Pancreas (tissue), 10 donors: ENCODE data around the gene GALP. TPM values are rescaled to one million over a fixed set of nuclear protein-coding genes. Genes with fewer than 3 reads are reported as not detected.
"Not testable (repeated sequence)": the region's sequence is repeated elsewhere in the genome, so short reads cannot be mapped to it uniquely, and the experiment has no call there.

Experiments
- ATAC-seq, 4 donors: fragments of 200-7000 bp; cut with Tn5 transposase; one replicate each; pipeline versions ENCODE4 v1.8.0 to v1.9.1; 2020; ENCODE audit warnings: mild to moderate bottlenecking in 4 of 4, moderate library complexity in 4 of 4
- DNase-seq, 6 donors: peaks; one replicate each; pipeline ENCODE4 v3.0.0-alpha.2; 2020
- FAIRE-seq: peaks from 2 replicates; lab custom pipeline; 2012; peaks lifted over from hg19 to GRCh38; lab: Jason Lieb, UNC
- H3K27ac ChIP-seq, 4 donors: fragments of 200-600 bp; sonication (generic); 1 replicate in 3 of 4; 2 replicates in 1 of 4; pipeline versions ENCODE4 v1.5.0 to v1.8.0; 2020
- H3K27me3 ChIP-seq, 4 donors: fragments of 200-600 bp; one replicate each; pipeline ENCODE4 v1.8.0; 2021
- H3K36me3 ChIP-seq, 3 donors: fragments of 200-600 bp; sonication (generic) in 1 of 3; one replicate each; pipeline versions ENCODE4 v1.5.0 to v1.8.0; 2020 to 2021
- H3K4me1 ChIP-seq, 3 donors: fragments of 200-600 bp; one replicate each; pipeline ENCODE4 v1.8.0; 2021
- H3K4me3 ChIP-seq, 4 donors: fragments of 200-600 bp; sonication (generic) in 2 of 4; one replicate each; pipeline versions ENCODE4 v1.5.0 to v1.8.0; 2020 to 2021
- H3K9me3 ChIP-seq, 4 donors: fragments of 200-600 bp; one replicate each; pipeline ENCODE4 v1.8.0; 2021
- WGBS, 2 donors: extraction: QIAGEN DNeasy Blood & Tissue Kit; methylation state at CpG; one replicate each; pipeline ENCODE4 v1.1.7; 2013; 5-methylcytosine and 5-hydroxymethylcytosine counted together
- intact Hi-C, 3 donors: fragments of 100-400 bp; cut with DNase I; formaldehyde crosslinking; loops; one replicate each; pipeline versions ENCODE4 v1.11.1 to v1.14.2; 2022
- polyA plus RNA-seq, 2 donors: library from polyadenylated mRNA; stranded (reverse); fragments of 200-250 nt; gene quantifications; one replicate each; pipeline ENCODE4 v1.2.3, GENCODE V29; 2013
- total RNA-seq, 6 donors: library from RNA; stranded (reverse); fragmentation: NEBNext Ultra II Directional in 4 of 6; extraction: Animal tissue kit (Norgen Biotek cat#: 25700) in 4 of 6; gene quantifications; one replicate each; pipeline versions ENCODE4 v1.2.1 to v1.2.4, GENCODE V29; 2021 to 2023
- TF ChIP-seq, protein P1 (sequence below), 4 donors: fragments of 200-600 bp; sonication (generic) in 3 of 4; IDR thresholded peaks; one replicate each; pipeline versions ENCODE4 v1.5.0 to v1.8.0; 2021; ENCODE audit warnings: antibody characterized with exemption in 4 of 4
- donor health status: healthy with polysubstance abuse.
- donor health status: DM: no; HTN: no; CAD: no; lungs with moderate emphysema.
- donor health status: DM: no; HTN: no; CAD: no.
- donor health status: control.
- donor health status: control.
- donor health status: Bipolar disorder and iron deficiency.
- donor health status: DM: yes; HTN: yes; CAD: no.
- donor health status: DM: no; HTN: no; CAD: no.
- donor health status: DM: no; HTN: no; CAD: no.
- donor health status: DM: yes; HTN: yes; CAD: no.

Gene GALP
- total RNA-seq (not detected), polyA plus RNA-seq (not detected)

DNA sequence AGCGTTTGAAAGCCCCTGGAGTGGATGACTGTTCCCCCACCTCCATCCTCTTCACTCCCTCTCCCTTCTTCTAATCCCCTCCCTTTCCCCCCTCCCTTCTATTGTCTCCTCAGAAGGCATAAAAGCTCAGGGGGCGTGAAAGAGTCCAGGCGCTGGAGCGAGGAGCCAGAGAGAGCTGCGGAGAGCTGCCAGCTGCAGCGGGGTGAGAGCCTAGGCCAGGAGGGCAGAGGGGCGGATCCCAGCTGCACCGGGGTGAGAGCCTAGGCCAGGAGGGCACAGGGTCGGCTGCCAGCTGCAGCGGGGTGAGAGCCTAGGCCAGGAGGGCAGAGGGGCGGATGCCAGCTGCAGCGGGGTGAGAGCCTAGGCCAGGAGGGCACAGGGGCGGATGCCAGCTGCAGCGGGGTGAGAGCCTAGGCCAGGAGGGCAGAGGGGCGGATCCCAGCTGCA lies at the start of gene GALP:
TSS of gene GALP (plus strand) at position 148 of the 447 bp plus-strand sequence. CDS start 1,101 bp downstream, outside the sequence.
- not testable (repeated sequence) for DNase-seq, H3K36me3 ChIP-seq, FAIRE-seq, H3K9me3 ChIP-seq, ATAC-seq, H3K4me1 ChIP-seq, H3K27ac ChIP-seq, H3K4me3 ChIP-seq, H3K27me3 ChIP-seq
- intact Hi-C loops, result loop anchor here in 1 of 3 donors (5.0 kb wide), 1 partner anchor 74 kb away; no protein-coding TSS in a partner anchor
- 41 to 60% methylated on average over 14 to 15 of the region's 15 CpGs for WGBS, 2 donors

GRCh38 chr19:56126983-56127780 lies 48.6 kb upstream of the GALP start:
- no peak for ATAC-seq

GRCh38 chr19:56130006-56130405 lies 45.8 kb upstream of the GALP start:
- 80 to 81% methylated on average over 7 of the region's 7 CpGs for WGBS, 2 donors

More at GRCh38 chr19:56126983-56127780, 48.6 kb upstream of the GALP start:
- Histone ChIP-seq H3K4me1 (peaks cover 0 to 11% (median 4%) of the 10 kb centered on the region in 3 donors), H3K36me3 (no peaks in the 10 kb centered on the region), H3K4me3 (no peak overlapping the region), H3K9me3 (no peaks in the 10 kb centered on the region), H3K27me3 (no peaks in the 10 kb centered on the region), H3K27ac (no peak overlapping the region)
- intact Hi-C loops, result no loop called here
- 92 to 95% methylated on average over 19 of the region's 19 CpGs for WGBS, 2 donors
- DNase-seq (peak in 1 of 6 donors; percentile 3), FAIRE-seq (no peak)
- TF ChIP-seq, protein P1, sequence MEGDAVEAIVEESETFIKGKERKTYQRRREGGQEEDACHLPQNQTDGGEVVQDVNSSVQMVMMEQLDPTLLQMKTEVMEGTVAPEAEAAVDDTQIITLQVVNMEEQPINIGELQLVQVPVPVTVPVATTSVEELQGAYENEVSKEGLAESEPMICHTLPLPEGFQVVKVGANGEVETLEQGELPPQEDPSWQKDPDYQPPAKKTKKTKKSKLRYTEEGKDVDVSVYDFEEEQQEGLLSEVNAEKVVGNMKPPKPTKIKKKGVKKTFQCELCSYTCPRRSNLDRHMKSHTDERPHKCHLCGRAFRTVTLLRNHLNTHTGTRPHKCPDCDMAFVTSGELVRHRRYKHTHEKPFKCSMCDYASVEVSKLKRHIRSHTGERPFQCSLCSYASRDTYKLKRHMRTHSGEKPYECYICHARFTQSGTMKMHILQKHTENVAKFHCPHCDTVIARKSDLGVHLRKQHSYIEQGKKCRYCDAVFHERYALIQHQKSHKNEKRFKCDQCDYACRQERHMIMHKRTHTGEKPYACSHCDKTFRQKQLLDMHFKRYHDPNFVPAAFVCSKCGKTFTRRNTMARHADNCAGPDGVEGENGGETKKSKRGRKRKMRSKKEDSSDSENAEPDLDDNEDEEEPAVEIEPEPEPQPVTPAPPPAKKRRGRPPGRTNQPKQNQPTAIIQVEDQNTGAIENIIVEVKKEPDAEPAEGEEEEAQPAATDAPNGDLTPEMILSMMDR (IDR thresholded peaks at IDR 0.05), result no peak

DNA sequence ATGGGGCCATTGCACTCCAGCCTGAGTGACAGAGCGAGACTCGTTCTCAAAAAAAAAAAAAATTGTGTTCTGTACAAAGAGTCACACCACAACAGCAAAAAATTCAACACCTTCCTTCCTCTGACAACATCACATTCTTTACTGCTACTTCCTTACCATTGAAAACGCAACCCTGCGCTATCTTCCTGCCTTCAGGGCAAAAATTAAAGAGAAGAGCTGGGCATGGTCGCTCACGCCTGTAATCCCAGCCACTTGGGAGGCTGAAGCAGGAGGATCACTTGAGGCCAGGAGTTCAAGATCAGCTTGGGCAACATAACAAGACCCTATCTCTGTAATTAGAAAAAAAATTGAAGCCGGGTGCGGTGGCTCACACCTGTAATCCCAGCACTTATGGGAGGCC lies 44.2 kb upstream of the GALP start:
- WGBS, 2 donors, result 88 to 91% methylated on average over 8 of the region's 8 CpGs
- TF ChIP-seq, protein P1 (IDR thresholded peaks at IDR 0.05), result no peak
- Histone ChIP-seq H3K4me1 (peaks cover 2 to 20% (median 18%) of the 10 kb centered on the region in 3 donors), H3K27me3 (no peaks in the 10 kb centered on the region), H3K4me3 (no peak overlapping the region), H3K27ac (no peak overlapping the region), H3K36me3 (no peaks in the 10 kb centered on the region), H3K9me3 (no peaks in the 10 kb centered on the region)
- DNase-seq (no peak), ATAC-seq (no peak), FAIRE-seq (no peak)
- intact Hi-C loops, result no loop called here

More at GRCh38 chr19:56130006-56130405, 45.8 kb upstream of the GALP start:
- Histone ChIP-seq H3K4me1 (peaks cover 4 to 17% (median 5%) of the 10 kb centered on the region in 3 donors), H3K4me3 (no peak overlapping the region), H3K27ac (no peak overlapping the region), H3K27me3 (no peaks in the 10 kb centered on the region), H3K36me3 (no peaks in the 10 kb centered on the region), H3K9me3 (no peaks in the 10 kb centered on the region)
- DNase-seq (no peak), FAIRE-seq (no peak), ATAC-seq (no peak)
- intact Hi-C loops, result no loop called here
- TF ChIP-seq, protein P1 (IDR thresholded peaks at IDR 0.05), result no peak

DNA sequence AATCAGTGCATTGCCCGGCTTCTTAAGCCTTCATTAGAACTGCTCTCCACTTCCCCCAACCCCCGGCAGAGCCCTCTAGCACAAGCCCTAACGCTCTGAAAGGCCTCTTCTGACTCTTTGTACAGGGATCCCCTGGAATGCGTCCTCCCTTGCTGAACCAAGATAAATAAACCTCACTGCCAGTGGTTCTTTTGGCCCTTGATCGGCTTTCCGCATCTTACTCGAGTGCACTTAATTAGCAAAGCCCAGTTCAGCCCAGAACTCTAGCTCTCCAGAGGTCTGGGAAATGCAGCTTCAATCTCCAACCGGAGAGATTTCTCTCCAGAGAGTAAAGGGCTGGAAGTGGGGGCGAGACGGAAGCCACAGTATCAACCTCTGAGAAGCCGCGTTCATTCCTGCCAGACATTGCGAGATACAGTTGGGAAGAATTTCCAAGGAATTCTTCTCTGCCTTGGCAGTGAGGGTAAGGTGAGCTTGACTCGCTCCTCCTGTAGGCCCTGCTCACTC lies 43.4 kb upstream of the GALP start:
- H3K27ac ChIP-seq, result no peak overlapping the region

More for the DNA sequence above, 43.4 kb upstream of the GALP start:
- Histone ChIP-seq H3K27me3 (no peaks in the 10 kb centered on the region), H3K4me3 (no peak overlapping the region), H3K9me3 (no peaks in the 10 kb centered on the region), H3K4me1 (peaks cover 9 to 28% (median 25%) of the 10 kb centered on the region in 3 donors), H3K36me3 (no peaks in the 10 kb centered on the region)
- ATAC-seq (no peak), FAIRE-seq (no peak), DNase-seq (no peak)
- intact Hi-C loops, result no loop called here
- TF ChIP-seq, protein P1 (IDR thresholded peaks at IDR 0.05), result no peak
- 69 to 75% methylated on average over 14 of the region's 14 CpGs for WGBS, 2 donors
